Measurements from ENCODE around the gene TLL2.

GRCh38 chr10:96448558-96448957 lies 65.2 kb downstream of the TLL2 start:
- TF ChIP-seq CTCF (IDR thresholded peaks at IDR 0.05): no peak
- TF ChIP-seq POLR2A (IDR thresholded peaks at IDR 0.05): no peak
- TF ChIP-seq POLR2AphosphoS5 (IDR thresholded peaks at IDR 0.05): no peak

Measured in upper lobe of left lung (tissue), 4 donors.